HEK293 (cell line): Measurements from ENCODE around the gene RNASEH2B.

ENCODE experiments used
- GFI1B ChIP-seq: fragments of 450-650 bp; formaldehyde crosslinking; IDR thresholded peaks from 2 replicates; pipeline ENCODE4 v1.5.1; 2016; ENCODE audit warnings: missing biosample characterization, missing genetic modification characterization
- HOXA7 ChIP-seq: sonication (generic); formaldehyde crosslinking; IDR thresholded peaks from 2 replicates; pipeline ENCODE4 v1.8.1; 2022; ENCODE audit warnings: missing genetic modification reagents, borderline replicate concordance
- PBX3 ChIP-seq: sonication (generic); formaldehyde crosslinking; IDR thresholded peaks from 2 replicates; pipeline ENCODE4 v1.8.1; 2022; ENCODE audit warnings: mild to moderate bottlenecking, moderate library complexity, missing genetic modification reagents
- SETDB1 ChIP-seq: IDR thresholded peaks from one replicate; pipeline ENCODE4 v1.6.1; 2017; ENCODE audit warnings: mild to moderate bottlenecking, low read length, moderate library complexity, mixed read lengths; ENCODE audit not compliant: insufficient read length
- TCF7L2 ChIP-seq: IDR thresholded peaks from 2 replicates; pipeline ENCODE4 v1.6.1; 2011; ENCODE audit warnings: low read depth, mild to moderate bottlenecking, inconsistent platforms, low read length, moderate library complexity, borderline replicate concordance
- ZBTB49 ChIP-seq: fragments of 450-650 bp; formaldehyde crosslinking; IDR thresholded peaks from 2 replicates; pipeline ENCODE4 v1.5.1; 2016; ENCODE audit warnings: missing biosample characterization, missing genetic modification characterization, low read depth
- ZBTB7A ChIP-seq: fragments of 450-650 bp; formaldehyde crosslinking; IDR thresholded peaks from 2 replicates; pipeline ENCODE4 v1.5.1; 2016; ENCODE audit warnings: low read depth, missing biosample characterization, missing genetic modification characterization
- ZNF132 ChIP-seq: fragments of 450-650 bp; formaldehyde crosslinking; IDR thresholded peaks from 2 replicates; pipeline ENCODE4 v1.5.1; 2017; ENCODE audit warnings: missing biosample characterization, missing genetic modification characterization, borderline replicate concordance
- ZNF747 ChIP-seq: fragments of 450-650 bp; formaldehyde crosslinking; IDR thresholded peaks from 2 replicates; pipeline ENCODE4 v1.5.1; 2016; ENCODE audit warnings: missing biosample characterization, missing genetic modification characterization
- ZNF792 ChIP-seq: fragments of 450-650 bp; formaldehyde crosslinking; IDR thresholded peaks from 2 replicates; pipeline ENCODE4 v1.5.1; 2016; ENCODE audit warnings: missing biosample characterization, missing genetic modification characterization
- TF ChIP-seq, protein P1 (sequence below): fragments of 450-650 bp; formaldehyde crosslinking; IDR thresholded peaks from 2 replicates; pipeline ENCODE4 v1.5.1; 2016; ENCODE audit warnings: missing biosample characterization, missing genetic modification characterization

DNA sequence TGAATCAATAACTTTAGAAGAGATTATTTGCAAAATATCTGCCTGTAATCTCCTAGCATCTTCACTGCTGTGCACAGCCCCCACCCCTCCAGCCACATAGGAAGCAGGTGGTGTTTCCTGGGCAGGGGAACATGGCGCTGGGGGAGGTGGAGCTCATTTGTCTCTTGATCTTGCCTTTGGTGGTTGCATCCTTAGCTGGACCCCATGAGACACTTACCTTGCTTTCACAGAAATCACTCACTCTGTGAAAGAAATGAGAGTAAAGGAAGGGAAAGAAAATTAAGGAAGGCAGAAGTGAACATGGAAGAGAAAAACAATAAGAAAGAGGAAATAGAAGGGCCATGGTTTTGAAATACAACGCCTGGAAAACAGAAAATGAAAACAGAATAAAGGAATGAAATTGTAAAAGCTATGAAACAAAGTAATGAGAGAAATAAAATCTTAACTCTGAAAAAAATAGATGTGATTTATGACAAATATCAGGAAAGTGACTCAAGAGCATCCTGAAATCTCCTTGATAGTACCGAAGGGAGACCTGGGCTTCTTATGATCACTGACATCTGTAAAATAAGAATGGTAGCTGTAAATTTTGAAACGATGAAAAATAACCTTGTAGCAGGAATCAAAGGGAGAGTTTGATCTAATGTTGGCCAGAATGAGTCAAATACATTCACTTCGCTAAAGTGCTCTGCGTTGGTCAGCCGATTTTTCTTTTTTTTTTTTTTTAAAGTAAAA, 17.2 kb upstream of the RNASEH2B start:
- no peak for TF ChIP-seq PBX3 (CRISPR knock-in tag)
- TF ChIP-seq ZNF132 (tag by site-specific recombination), result no peak
- TF ChIP-seq, protein P1, sequence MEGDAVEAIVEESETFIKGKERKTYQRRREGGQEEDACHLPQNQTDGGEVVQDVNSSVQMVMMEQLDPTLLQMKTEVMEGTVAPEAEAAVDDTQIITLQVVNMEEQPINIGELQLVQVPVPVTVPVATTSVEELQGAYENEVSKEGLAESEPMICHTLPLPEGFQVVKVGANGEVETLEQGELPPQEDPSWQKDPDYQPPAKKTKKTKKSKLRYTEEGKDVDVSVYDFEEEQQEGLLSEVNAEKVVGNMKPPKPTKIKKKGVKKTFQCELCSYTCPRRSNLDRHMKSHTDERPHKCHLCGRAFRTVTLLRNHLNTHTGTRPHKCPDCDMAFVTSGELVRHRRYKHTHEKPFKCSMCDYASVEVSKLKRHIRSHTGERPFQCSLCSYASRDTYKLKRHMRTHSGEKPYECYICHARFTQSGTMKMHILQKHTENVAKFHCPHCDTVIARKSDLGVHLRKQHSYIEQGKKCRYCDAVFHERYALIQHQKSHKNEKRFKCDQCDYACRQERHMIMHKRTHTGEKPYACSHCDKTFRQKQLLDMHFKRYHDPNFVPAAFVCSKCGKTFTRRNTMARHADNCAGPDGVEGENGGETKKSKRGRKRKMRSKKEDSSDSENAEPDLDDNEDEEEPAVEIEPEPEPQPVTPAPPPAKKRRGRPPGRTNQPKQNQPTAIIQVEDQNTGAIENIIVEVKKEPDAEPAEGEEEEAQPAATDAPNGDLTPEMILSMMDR (tag by site-specific recombination), result no peak
- no peak for TF ChIP-seq ZBTB49 (tag by site-specific recombination)
- no peak for TF ChIP-seq SETDB1
- no peak for TF ChIP-seq ZNF792 (tag by site-specific recombination)
- TF ChIP-seq ZBTB7A (tag by site-specific recombination), result no peak
- TF ChIP-seq HOXA7 (CRISPR knock-in tag), result no peak
- TF ChIP-seq ZNF747 (tag by site-specific recombination), result no peak
- TF ChIP-seq TCF7L2, result no peak
- no peak for TF ChIP-seq GFI1B (tag by site-specific recombination)
